ENCODE results near the gene RFX3.

Gene RFX3

GRCh38 chr9:3268223-3268622 lies 257.6 kb downstream of the RFX3 start:
- FAIRE-seq, result no peak

- no peak for FAIRE-seq
Measured at GRCh38 chr9:3263698-3264097, 262.1 kb downstream of the RFX3 start.

DNA sequence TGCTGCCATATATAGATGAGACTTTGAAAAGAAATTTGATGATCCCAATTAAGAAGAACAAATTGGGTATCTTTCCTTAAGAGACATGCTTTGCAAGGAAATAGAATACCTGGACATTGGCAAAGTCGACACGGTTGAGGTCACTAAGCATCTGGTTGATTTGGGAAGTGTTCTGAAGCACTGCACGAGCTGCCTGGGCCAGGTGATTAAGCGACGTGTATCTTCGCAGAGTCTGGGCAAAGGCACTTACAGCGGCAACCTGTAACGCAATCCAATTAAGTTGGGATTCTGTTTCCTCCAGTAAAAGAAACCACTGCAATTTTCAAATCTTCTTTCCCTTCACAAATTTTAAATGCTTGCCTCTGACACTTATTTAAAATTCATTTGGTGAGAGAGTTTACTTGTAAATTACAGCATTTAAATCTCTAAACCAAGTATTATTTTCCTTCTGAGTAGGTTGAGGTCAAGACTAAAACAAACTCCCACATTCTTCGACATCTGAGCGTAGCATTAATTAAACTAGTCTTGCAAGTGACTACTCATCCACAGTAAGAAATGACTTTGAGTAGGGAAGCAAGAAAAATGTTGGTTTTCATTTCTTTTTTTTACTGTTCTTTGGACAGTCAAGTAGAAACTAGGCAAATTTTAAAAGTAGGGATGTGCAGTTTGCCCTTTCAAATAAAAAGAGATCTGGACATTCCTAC lies 262.8 kb downstream of the RFX3 start:
- no peak for FAIRE-seq

GRCh38 chr9:3261484-3261883 lies 264.3 kb downstream of the RFX3 start:
- no peak for FAIRE-seq

GRCh38 chr9:3256571-3257330 lies 269.1 kb downstream of the RFX3 start:
- no peak for FAIRE-seq

- FAIRE-seq, result no peak
Measured at GRCh38 chr9:3251309-3251708, 274.5 kb downstream of the RFX3 start.

GRCh38 chr9:3250741-3251140 lies 275.1 kb downstream of the RFX3 start:
- FAIRE-seq, result no peak

GRCh38 chr9:3247211-3247610 lies 278.6 kb downstream of the RFX3 start:
- FAIRE-seq, result no peak

DNA sequence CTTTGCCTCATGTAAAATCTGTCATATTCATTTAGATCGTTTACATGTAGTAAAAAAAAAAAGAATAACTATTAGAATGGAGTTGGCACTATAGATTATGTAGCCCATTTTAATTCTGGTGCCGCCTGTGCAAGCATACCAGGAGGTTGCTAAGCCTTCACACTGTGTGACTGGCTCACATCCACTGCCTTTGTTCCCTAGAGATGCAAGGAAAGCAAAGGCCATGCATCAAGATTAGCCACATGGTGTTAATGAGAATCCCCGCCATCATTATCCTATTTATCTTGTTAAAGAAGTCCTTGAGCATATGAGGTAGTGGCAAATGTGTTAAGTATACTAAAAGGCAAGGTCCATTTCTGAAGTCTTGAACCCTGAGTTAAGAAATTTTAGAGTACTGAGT lies 279.6 kb downstream of the RFX3 start:
- FAIRE-seq, result no peak

GRCh38 chr9:3244963-3245653 lies 280.7 kb downstream of the RFX3 start:
- FAIRE-seq, result no peak

GRCh38 chr9:3243683-3244082 lies 282.1 kb downstream of the RFX3 start:
- no peak for FAIRE-seq

DNA sequence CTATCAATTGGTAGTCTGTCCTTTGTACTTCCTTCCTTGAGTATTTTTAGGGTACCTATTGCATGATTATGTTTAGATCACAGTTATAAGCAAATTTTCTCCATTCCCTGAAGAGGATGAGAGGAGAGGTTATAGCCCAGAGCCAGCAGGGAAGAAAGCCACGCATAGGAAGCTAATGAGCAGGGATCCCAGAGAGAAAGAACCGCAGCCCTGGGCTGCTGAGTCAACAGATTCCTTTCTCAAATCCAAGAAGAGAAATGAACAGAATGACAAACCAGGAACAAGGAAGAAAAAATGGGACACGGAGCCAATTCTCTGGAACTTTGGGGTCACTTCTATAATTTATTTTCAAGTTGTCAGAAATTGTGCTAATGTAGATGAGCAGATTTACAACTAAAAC lies 284.5 kb downstream of the RFX3 start:
- no peak for FAIRE-seq

- FAIRE-seq, result no peak
Measured at GRCh38 chr9:3240656-3241268, 285.0 kb downstream of the RFX3 start.

DNA sequence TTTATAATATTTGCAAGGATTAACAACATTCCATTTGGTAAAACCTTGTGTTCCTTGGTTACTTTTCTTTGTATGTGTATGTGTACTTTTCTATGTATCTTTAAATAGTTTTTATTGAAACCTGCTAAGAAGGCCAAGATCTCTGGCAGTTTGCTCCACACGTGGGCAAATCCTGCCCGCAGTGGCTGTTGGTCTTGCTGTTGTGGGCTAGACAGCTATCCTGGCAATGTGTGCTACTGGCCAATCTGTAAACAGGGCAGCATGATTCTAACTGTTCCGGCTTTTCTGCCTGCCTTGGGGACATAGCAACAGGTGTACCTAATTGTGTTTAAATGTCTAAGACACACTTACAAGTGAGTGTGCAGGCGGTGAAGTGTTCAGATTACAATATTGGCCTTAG lies 286.6 kb downstream of the RFX3 start:
- no peak for FAIRE-seq

- no peak for FAIRE-seq
Measured at GRCh38 chr9:3238236-3238635, 287.6 kb downstream of the RFX3 start.

DNA sequence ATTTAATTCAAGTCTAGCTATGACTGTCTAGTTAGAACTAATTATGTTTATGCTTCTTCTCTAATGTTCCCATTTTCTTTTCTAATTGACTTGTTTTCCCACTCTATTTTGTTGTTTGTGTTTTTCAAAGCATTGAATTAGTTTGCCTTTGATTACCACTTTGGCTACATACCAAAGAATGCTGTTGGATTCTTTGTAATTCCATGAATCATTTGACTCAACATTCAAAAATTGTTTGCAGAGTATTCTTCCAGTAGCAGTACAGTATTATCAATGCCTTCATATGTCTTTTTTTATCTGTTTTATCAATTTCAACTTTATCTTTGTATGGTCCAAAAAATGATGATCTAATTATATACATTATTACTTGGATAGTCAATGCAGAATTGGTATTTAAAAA lies 288.7 kb downstream of the RFX3 start:
- no peak for FAIRE-seq

- FAIRE-seq, result no peak
Measured at GRCh38 chr9:3235497-3235896, 290.3 kb downstream of the RFX3 start.

GRCh38 chr9:3224931-3225330 lies 300.9 kb downstream of the RFX3 start:
- no peak for FAIRE-seq

DNA sequence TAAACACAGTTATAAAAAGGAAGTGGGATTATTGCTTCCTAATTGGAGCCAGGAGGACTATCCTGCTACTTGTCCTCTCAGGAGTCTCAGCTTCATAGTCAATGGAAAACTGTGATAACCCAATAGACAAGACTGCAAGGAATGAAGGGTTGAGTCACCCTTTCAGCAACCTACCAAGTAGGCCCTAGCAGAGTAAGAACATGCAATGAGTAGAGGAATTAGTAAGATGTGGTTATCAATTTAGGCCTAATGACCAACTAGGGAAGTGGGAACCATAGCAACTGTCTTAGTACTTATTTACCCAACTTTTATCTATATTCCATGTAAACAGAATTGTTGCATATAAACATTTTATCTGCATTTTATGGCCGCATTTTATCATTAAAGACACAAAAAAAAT lies 310.1 kb downstream of the RFX3 start:
- no peak for FAIRE-seq

GRCh38 chr9:3214741-3215140 lies 311.1 kb downstream of the RFX3 start:
- no peak for FAIRE-seq

GRCh38 chr9:3205421-3206095 lies 320.2 kb downstream of the RFX3 start:
- no peak for FAIRE-seq

DNA sequence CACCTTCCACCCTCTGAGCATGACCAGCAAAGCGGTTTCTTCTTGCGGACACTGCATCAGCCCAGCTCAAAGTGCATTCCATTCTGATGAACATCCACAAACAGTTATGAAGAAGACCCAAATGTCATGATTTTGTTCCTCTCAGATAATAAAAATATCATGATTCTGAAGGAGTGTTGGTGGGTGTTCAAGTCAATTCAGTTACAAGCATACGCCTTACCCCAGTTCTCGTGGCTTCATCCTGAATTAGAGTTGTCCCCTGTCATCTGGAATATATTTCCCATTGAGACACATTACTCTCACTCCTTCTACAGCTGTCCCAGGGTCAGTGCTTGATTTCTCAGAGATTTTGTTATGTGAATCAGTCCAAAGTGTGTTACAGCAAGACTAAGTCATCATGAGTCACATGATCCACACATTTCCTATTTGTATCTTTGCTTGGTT lies 325.4 kb downstream of the RFX3 start:
- FAIRE-seq, result no peak

DNA sequence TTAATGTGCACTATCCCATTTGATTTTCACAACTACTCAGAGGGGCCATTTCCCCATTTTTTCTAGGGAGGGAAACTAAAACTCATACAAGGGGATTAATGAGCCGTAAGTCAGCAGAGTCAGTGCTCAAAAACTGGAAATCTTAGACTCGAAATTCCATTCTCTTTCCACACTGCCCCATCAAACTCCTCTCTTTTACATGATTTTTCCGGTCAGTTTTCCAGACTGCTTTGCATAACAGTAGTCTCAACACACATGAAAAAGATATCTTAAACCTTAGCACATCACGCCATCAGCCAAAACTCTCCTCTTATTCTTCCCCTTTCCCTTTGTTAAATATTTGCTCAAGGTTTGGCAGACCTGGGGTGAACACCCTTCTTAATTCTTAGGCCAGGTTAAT lies 332.0 kb downstream of the RFX3 start:
- FAIRE-seq, result no peak

All from TTC549 (cell line).